ENCODE results near the gene MC2R. TPM values are rescaled to one million over a fixed set of nuclear protein-coding genes. Genes with fewer than 3 reads are reported as not detected.

MC2R gene
- total and polyA plus RNA-seq, 2 of the 8 experiments (the other 6 are each of a cell fraction or from before 2014, with no cell fraction given), result not detected

DNA sequence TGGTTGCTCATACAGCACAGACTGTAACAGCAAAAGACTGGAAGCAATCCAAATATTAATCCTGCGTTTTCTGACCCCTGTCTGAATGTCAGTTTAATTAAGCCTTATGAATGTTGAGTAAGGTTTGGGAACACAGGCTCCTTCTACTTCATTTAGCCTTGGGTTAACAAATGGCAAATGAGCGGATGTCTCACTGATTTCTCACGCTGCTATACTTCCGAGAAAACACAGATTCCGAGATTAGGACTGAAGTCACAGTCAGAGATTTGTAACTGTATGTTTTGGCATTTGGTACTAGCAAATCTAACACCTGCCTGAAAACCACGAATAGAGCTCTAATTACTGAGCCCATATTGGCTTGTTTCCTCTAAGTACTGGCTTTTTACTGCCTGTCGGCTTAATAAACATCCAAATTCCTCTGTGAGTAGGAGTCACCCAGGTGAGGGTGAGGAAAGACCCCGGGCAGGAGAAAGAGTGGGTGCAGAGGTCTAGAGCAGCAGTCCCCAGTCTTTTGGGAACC lies 80.8 kb downstream of the MC2R start:
- Histone ChIP-seq H3K23ac (ENCODE audit: insufficient read length) (no peak overlapping the region), H4K8ac (ENCODE audit: extremely low read depth, insufficient read depth, low read length) (no peak overlapping the region), H3K9ac (replicated peaks in 1 of 4; ENCODE audit: extremely low read depth in 1 of 4, low read depth in 3 of 4, low read length in 3 of 4) (no peak overlapping the region), H2AFZ (ENCODE audit: low read length) (no peak overlapping the region), H4K20me1 (replicated peaks in 1 of 2; ENCODE audit: control insufficient read depth in 1 of 2, insufficient read depth in 2 of 2, low read length in 2 of 2) (no peaks in the 10 kb centered on the region), H2BK20ac (ENCODE audit: low read length) (no peak overlapping the region), H3K36me3 (ENCODE audit: control insufficient read depth in 2 of 4, insufficient read depth in 4 of 4, low read length in 3 of 4) (no peaks in the 10 kb centered on the region), H2BK120ac (replicated peaks; ENCODE audit: low read depth, low read length) (no peak overlapping the region), H3K4me1 (replicated peaks in 1 of 4; ENCODE audit: control insufficient read depth in 3 of 4, insufficient read depth in 4 of 4, low read length in 3 of 4) (0 out of 7 replicates have a peak, but pooled peaks cover 0 to 3% (median 0%) of the 10 kb centered on the region in 4 experiments), H3K4me3 (ENCODE audit: extremely low read depth in 1 of 4, insufficient read depth in 2 of 4, low read depth in 3 of 4, low read length in 4 of 4) (no peak overlapping the region), H4K5ac (ENCODE audit: insufficient read length, low read depth, low read length) (no peak overlapping the region), H2BK5ac (ENCODE audit: low read depth, low read length) (no peak overlapping the region), H3K23me2 (ENCODE audit: low read depth, low read length) (no peaks in the 10 kb centered on the region), H3K14ac (ENCODE audit: insufficient read length) (no peak overlapping the region), H3K27ac (ENCODE audit: low read depth, low read length) (no peak overlapping the region), H3K18ac (ENCODE audit: extremely low read depth, low read length) (no peak overlapping the region), H2BK15ac (ENCODE audit: low read length) (no peak overlapping the region), H3K27me3 (replicated peaks in 1 of 4; ENCODE audit: control insufficient read depth in 3 of 4, extremely low read depth in 1 of 4, insufficient read depth in 3 of 4, low read length in 3 of 4) (no peaks in the 10 kb centered on the region), H3K4ac (replicated peaks; ENCODE audit: insufficient read length, low read depth, low read length) (no peak overlapping the region), H4K91ac (replicated peaks; ENCODE audit: insufficient read length, low read length) (no peak overlapping the region), H3K9me3 (ENCODE audit: insufficient read depth in 2 of 2, low read depth in 1 of 2, low read length in 1 of 2) (no peaks in the 10 kb centered on the region; a peak in 1 of 4 replicates), H2BK12ac (ENCODE audit: low read depth, low read length) (no peak overlapping the region), H3K79me1 (ENCODE audit: low read depth, low read length) (no peaks in the 10 kb centered on the region), H3K56ac (replicated peaks; ENCODE audit: insufficient read length, low read depth, low read length) (no peak overlapping the region), H2AK5ac (ENCODE audit: low read depth, low read length) (no peak overlapping the region), H3K4me2 (ENCODE audit: insufficient read depth in 1 of 2, low read depth in 2 of 2, low read length in 2 of 2) (no peak overlapping the region), H3K79me2 (ENCODE audit: control insufficient read depth in 1 of 2, insufficient read depth in 2 of 2, low read length in 2 of 2) (no peaks in the 10 kb centered on the region)
- WGBS, 2 experiments (ENCODE audit: extremely low coverage in 1 of 2, insufficient coverage in 1 of 2, insufficient read length in 1 of 2, insufficient replicate concordance in 2 of 2, low coverage in 1 of 2, low lambda C conversion rate in 2 of 2, missing lambda C conversion rate in 1 of 2), result 86% methylated on average over 8 of the region's 8 CpGs; no CpG with 5 or more reads in 1 of the 2 experiments
- ChIA-PET CTCF (ENCODE audit: partially characterized antibody) (interaction anchor here (1.1 to 6.3 kb wide), 4 partner anchors 18 to 253 kb away, joined by 3 to 68 read pairs (median 10); no protein-coding TSS in a partner anchor), POLR2A (ENCODE audit: partially characterized antibody) (no interaction called here)
- FAIRE-seq, result no peak
- no peak for DNase-seq (ENCODE audit: low read depth in 1 of 2, low spot score in 2 of 2)
- TF ChIP-seq SAP30 (IDR thresholded peaks at IDR 0.05; ENCODE audit: insufficient read depth, insufficient replicate concordance, low read length), result no peak
- no peak for TF ChIP-seq RBBP5 (IDR thresholded peaks at IDR 0.05; ENCODE audit: borderline replicate concordance, low read depth, low read length)
- TF ChIP-seq HDAC2 (IDR thresholded peaks at IDR 0.05; ENCODE audit: borderline replicate concordance in 1 of 2, low read depth in 2 of 2, low read length in 2 of 2), result no peak
- no peak for TF ChIP-seq MAFK (IDR thresholded peaks at IDR 0.05; ENCODE audit: low read depth, low read length)
- TF ChIP-seq ASH2L (IDR thresholded peaks at IDR 0.05; ENCODE audit: low read length), result no peak
- no peak for TF ChIP-seq CHD1 (IDR thresholded peaks at IDR 0.05; ENCODE audit: low read depth, low read length)
- TF ChIP-seq EP300 (IDR thresholded peaks at IDR 0.05; ENCODE audit: borderline replicate concordance in 1 of 2, low read depth in 2 of 2, low read length in 2 of 2), result no peak
- TF ChIP-seq RNF2 (IDR thresholded peaks at IDR 0.05; ENCODE audit: borderline replicate concordance, low read depth, low read length, missing control alignments, poor library complexity, severe bottlenecking), result no peak
- no peak for TF ChIP-seq JUN (IDR thresholded peaks at IDR 0.05; ENCODE audit: low read depth, low read length)
- TF ChIP-seq, protein P1, sequence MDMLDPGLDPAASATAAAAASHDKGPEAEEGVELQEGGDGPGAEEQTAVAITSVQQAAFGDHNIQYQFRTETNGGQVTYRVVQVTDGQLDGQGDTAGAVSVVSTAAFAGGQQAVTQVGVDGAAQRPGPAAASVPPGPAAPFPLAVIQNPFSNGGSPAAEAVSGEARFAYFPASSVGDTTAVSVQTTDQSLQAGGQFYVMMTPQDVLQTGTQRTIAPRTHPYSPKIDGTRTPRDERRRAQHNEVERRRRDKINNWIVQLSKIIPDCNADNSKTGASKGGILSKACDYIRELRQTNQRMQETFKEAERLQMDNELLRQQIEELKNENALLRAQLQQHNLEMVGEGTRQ (IDR thresholded peaks at IDR 0.05; ENCODE audit: low read length), result no peak
- TF ChIP-seq RAD21 (IDR thresholded peaks at IDR 0.05 in 1 of 2, conservative IDR thresholded peaks at IDR 0.05 in 1 of 2; ENCODE audit: low read depth in 2 of 2, low read length in 2 of 2), result no peak
